ENCODE data around the gene FYCO1.

The FYCO1 gene

DNA sequence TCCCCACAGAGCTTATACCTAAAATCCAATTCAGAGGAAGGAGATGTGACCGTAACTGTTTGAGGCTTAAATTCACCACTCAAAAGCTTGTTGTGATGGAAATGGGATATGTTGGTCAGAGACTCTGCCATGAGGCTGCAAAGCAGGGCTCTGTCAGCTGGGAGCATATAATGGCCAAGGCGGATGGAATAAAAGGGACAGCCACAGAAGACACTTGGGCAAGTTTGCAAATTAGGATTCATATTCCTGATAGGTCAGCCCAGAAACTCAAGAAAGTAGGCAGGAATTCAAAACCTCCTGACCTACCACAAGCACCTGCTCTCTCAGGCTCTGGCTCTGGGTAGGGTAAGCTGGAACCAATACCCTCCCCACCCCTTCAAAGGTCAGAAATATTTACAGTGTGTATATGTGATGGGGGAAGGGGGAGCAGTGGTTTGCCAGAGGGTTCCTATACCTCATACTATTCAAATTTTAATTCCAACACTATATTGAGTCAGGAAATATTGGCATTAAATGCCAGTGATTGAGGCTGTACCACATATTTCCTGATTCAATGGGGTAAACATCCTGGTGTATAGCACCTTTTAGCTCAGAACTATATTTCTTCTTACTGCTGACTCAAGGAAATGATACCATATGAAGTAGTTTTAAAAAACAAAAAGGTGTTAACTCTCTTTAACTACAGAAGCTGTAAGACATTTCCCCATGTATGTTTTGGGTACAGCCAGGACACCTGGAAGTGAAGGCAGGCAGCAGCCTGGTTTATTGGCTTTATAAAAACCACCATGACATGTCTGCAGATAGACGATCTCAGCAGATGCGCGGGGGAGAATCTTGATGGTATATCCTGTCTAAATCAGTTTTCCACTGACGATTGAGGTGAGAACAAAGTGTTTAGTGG is 19.2 kb downstream of the FYCO1 start:
- Histone ChIP-seq H3K4me1 (ENCODE audit: control insufficient read depth in 5 of 5, insufficient read depth in 5 of 5, low read length in 5 of 5) (peaks cover 0 to 9% (median 5%) of the 10 kb centered on the region in 5 donors), H3K36me3 (ENCODE audit: control insufficient read depth in 5 of 5, insufficient read depth in 5 of 5, low read length in 5 of 5) (peaks cover 17 to 84% (median 65%) of the 10 kb centered on the region in 5 donors), H3K4me3 (ENCODE audit: low read depth in 1 of 5, low read length in 5 of 5) (no peak overlapping the region)

GRCh38 chr3:45975686-45976085 is 19.9 kb downstream of the FYCO1 start:
- Histone ChIP-seq H3K9ac (ENCODE audit: low read length in 5 of 5) (peak overlapping the region in 1 of 5 donors; percentile 11), H3K9me3 (ENCODE audit: control insufficient read depth in 5 of 5, low read length in 5 of 5) (no peaks in the 10 kb centered on the region), H3K27me3 (ENCODE audit: control insufficient read depth in 5 of 5, insufficient read depth in 4 of 5, low read length in 5 of 5) (no peaks in the 10 kb centered on the region), H3K4me3 (ENCODE audit: low read depth in 1 of 5, low read length in 5 of 5) (no peak overlapping the region), H3K4me1 (ENCODE audit: control insufficient read depth in 5 of 5, insufficient read depth in 5 of 5, low read length in 5 of 5) (peaks cover 0 to 9% (median 5%) of the 10 kb centered on the region in 5 donors), H3K27ac (ENCODE audit: low read depth, low read length) (no peak overlapping the region), H3K36me3 (ENCODE audit: control insufficient read depth in 5 of 5, insufficient read depth in 5 of 5, low read length in 5 of 5) (peaks cover 15 to 79% (median 58%) of the 10 kb centered on the region in 5 donors)

More for the DNA sequence above, 19.2 kb downstream of the FYCO1 start:
- no peaks in the 10 kb centered on the region for H3K27me3 ChIP-seq (ENCODE audit: control insufficient read depth in 5 of 5, insufficient read depth in 4 of 5, low read length in 5 of 5)
- H3K9ac ChIP-seq (ENCODE audit: low read length in 5 of 5): no peak overlapping the region
- H3K27ac ChIP-seq (ENCODE audit: low read depth, low read length): no peak overlapping the region
- no peaks in the 10 kb centered on the region for H3K9me3 ChIP-seq (ENCODE audit: control insufficient read depth in 5 of 5, low read length in 5 of 5)

DNA sequence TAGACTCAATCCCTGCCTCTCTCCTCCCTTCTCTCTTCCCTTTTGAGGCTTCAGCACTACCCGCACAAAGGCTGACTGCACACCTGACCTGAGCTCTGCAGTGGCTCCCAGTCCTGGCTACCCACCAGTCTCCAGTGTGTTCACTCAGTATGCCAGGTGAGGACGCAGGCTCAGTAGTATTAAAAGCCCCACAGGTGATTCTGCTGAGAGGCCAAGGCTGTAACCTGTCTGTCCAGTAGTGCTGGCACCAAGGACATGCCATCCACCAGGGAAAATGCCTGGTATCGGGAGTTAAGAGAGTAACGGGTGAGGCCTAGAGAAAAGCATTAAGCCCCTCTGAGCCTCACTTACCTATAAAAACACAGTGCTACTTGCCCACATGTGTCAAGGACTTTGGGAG is 20.9 kb downstream of the FYCO1 start:
- no peaks in the 10 kb centered on the region for H3K9me3 ChIP-seq (ENCODE audit: control insufficient read depth in 5 of 5, low read length in 5 of 5)
- H3K36me3 ChIP-seq (ENCODE audit: control insufficient read depth in 5 of 5, insufficient read depth in 5 of 5, low read length in 5 of 5): peaks cover 13 to 81% (median 64%) of the 10 kb centered on the region in 5 donors
- H3K9ac ChIP-seq (ENCODE audit: low read length in 5 of 5): no peak overlapping the region
- H3K27ac ChIP-seq (ENCODE audit: low read depth, low read length): no peak overlapping the region
- H3K4me3 ChIP-seq (ENCODE audit: low read depth in 1 of 5, low read length in 5 of 5): no peak overlapping the region
- H3K4me1 ChIP-seq (ENCODE audit: control insufficient read depth in 5 of 5, insufficient read depth in 5 of 5, low read length in 5 of 5): peaks cover 0 to 9% (median 5%) of the 10 kb centered on the region in 5 donors
- no peaks in the 10 kb centered on the region for H3K27me3 ChIP-seq (ENCODE audit: control insufficient read depth in 5 of 5, insufficient read depth in 4 of 5, low read length in 5 of 5)

DNA sequence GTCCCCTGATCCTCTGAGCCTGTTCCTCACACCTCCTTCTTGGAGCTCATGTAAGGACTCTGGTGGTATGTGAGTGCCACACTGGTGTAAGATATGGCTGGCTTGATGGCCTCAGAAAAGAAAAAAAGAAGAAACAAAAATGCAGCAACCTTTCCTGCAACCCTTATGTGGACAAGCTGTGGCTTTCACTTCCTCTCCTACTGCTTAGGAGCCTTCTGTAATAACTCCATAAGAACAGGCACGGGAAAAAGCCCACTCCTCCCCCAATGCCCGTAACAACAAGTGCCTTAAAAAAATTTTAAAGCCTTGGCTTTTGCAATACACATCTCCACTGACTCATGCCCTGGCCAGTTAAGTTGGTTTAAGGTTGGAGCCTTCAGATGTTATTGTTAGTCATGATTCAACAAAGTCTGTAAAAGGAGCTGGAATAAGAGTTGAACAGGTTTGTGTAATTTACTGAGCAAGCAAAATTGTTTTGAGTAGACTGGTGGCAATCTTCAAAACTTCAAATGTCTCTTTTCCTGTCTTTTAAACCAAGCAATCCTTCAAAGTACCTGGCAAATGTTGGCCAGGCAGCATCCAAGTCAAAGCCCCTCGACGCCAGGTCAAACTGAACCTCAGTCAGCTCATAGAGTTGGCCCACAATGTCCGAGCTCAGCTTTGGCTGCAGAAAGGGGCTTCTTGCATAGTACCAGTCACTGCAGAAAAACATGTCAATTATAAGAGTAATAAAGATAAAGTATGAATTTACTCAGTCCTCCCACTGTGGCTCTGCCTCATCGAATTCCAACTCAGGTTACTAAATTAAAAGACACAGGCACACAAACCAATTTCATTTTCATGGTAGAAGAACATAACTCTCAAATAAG is 22.9 kb downstream of the FYCO1 start:
- no peak overlapping the region for H3K4me3 ChIP-seq (ENCODE audit: low read depth in 1 of 5, low read length in 5 of 5)
- peaks cover 13 to 82% (median 69%) of the 10 kb centered on the region in 5 donors for H3K36me3 ChIP-seq (ENCODE audit: control insufficient read depth in 5 of 5, insufficient read depth in 5 of 5, low read length in 5 of 5)
- no peaks in the 10 kb centered on the region for H3K9me3 ChIP-seq (ENCODE audit: control insufficient read depth in 5 of 5, low read length in 5 of 5)
- no peak overlapping the region for H3K9ac ChIP-seq (ENCODE audit: low read length in 5 of 5)
- no peak overlapping the region for H3K27ac ChIP-seq (ENCODE audit: low read depth, low read length)
- no peaks in the 10 kb centered on the region for H3K27me3 ChIP-seq (ENCODE audit: control insufficient read depth in 5 of 5, insufficient read depth in 4 of 5, low read length in 5 of 5)
- H3K4me1 ChIP-seq (ENCODE audit: control insufficient read depth in 5 of 5, insufficient read depth in 5 of 5, low read length in 5 of 5): peaks cover 0 to 7% (median 3%) of the 10 kb centered on the region in 5 donors

DNA sequence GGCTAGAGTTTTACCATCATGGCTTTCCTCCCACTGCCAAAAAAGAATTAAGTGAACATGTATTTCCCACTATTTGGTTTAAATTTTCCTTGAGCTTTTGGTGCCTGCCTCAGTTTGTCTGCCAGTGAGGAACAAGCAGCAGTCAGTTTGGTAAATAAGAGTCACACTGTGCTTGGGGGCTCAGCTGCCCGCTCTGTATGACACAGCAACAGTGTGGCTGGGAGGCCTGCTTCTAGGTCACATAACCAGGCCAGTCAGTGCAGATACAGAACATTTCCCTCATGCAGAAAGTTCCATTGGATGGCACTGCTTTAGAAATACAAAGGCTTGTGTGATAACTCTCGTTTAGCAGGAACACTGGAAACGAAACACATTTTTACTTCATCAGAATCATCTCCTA is 25.7 kb downstream of the FYCO1 start:
- Histone ChIP-seq H3K9me3 (ENCODE audit: control insufficient read depth in 5 of 5, low read length in 5 of 5) (no peaks in the 10 kb centered on the region), H3K27me3 (ENCODE audit: control insufficient read depth in 5 of 5, insufficient read depth in 4 of 5, low read length in 5 of 5) (no peaks in the 10 kb centered on the region), H3K27ac (ENCODE audit: low read depth, low read length) (no peak overlapping the region), H3K4me1 (ENCODE audit: control insufficient read depth in 5 of 5, insufficient read depth in 5 of 5, low read length in 5 of 5) (peaks cover 0 to 20% (median 11%) of the 10 kb centered on the region in 5 donors), H3K36me3 (ENCODE audit: control insufficient read depth in 5 of 5, insufficient read depth in 5 of 5, low read length in 5 of 5) (peaks cover 7 to 84% (median 79%) of the 10 kb centered on the region in 5 donors), H3K9ac (ENCODE audit: low read length in 5 of 5) (no peak overlapping the region), H3K4me3 (ENCODE audit: low read depth in 1 of 5, low read length in 5 of 5) (no peak overlapping the region)

DNA sequence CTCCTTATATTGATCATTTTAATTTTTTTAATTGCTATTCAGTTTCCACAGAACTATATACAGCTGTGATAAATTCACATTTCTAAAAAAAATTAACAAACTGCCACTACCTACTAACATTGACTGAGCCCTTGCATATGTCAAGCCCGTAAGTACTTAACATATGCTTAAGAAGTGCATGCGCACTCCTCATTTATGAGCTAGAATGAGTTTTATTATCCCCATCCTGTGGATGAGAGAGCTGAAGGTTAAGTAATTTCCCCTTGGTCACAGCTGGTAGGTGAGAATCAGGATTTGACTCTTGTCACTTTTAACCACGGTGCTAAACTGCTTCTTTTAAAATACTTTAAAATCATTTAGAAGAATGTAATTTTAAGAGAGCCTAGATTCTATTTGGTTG is 26.5 kb downstream of the FYCO1 start:
- no peak overlapping the region for H3K4me3 ChIP-seq (ENCODE audit: low read depth in 1 of 5, low read length in 5 of 5)
- peaks cover 0 to 20% (median 11%) of the 10 kb centered on the region in 5 donors for H3K4me1 ChIP-seq (ENCODE audit: control insufficient read depth in 5 of 5, insufficient read depth in 5 of 5, low read length in 5 of 5)
- H3K9ac ChIP-seq (ENCODE audit: low read length in 5 of 5): no peak overlapping the region
- peaks cover 5 to 85% (median 79%) of the 10 kb centered on the region in 5 donors for H3K36me3 ChIP-seq (ENCODE audit: control insufficient read depth in 5 of 5, insufficient read depth in 5 of 5, low read length in 5 of 5)
- no peaks in the 10 kb centered on the region for H3K9me3 ChIP-seq (ENCODE audit: control insufficient read depth in 5 of 5, low read length in 5 of 5)
- H3K27me3 ChIP-seq (ENCODE audit: control insufficient read depth in 5 of 5, insufficient read depth in 4 of 5, low read length in 5 of 5): no peaks in the 10 kb centered on the region
- H3K27ac ChIP-seq (ENCODE audit: low read depth, low read length): no peak overlapping the region

- peaks cover 8 to 89% (median 82%) of the 10 kb centered on the region in 5 donors for H3K36me3 ChIP-seq (ENCODE audit: control insufficient read depth in 5 of 5, insufficient read depth in 5 of 5, low read length in 5 of 5)
Observed at GRCh38 chr3:45968706-45969105, 26.9 kb downstream of the FYCO1 start.

DNA sequence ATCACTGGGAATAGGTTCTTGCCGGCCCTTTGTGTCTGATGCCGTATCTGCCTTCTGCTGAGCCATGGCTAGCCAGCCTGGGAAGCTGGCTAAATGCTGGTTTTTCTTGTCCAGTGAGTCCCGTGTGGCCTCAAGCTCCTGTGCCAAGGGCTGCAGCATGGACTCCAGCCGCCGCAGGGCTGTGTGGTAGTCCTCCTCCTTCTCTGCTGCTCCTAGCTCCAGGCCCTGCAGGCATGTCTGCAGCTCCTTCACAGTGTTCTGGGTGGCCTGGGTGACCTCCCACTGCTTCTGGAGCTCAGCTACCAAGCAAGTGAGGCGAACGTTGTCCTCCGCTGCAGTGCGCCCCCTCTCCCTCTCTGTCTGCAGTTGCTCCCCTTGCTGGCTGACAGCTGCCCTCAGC is 27.5 kb downstream of the FYCO1 start:
- no peaks in the 10 kb centered on the region for H3K9me3 ChIP-seq (ENCODE audit: control insufficient read depth in 5 of 5, low read length in 5 of 5)
- no peak overlapping the region for H3K9ac ChIP-seq (ENCODE audit: low read length in 5 of 5)
- no peaks in the 10 kb centered on the region for H3K27me3 ChIP-seq (ENCODE audit: control insufficient read depth in 5 of 5, insufficient read depth in 4 of 5, low read length in 5 of 5)
- peaks cover 0 to 20% (median 11%) of the 10 kb centered on the region in 5 donors for H3K4me1 ChIP-seq (ENCODE audit: control insufficient read depth in 5 of 5, insufficient read depth in 5 of 5, low read length in 5 of 5)
- H3K36me3 ChIP-seq (ENCODE audit: control insufficient read depth in 5 of 5, insufficient read depth in 5 of 5, low read length in 5 of 5): peaks cover 9 to 91% (median 85%) of the 10 kb centered on the region in 5 donors
- H3K4me3 ChIP-seq (ENCODE audit: low read depth in 1 of 5, low read length in 5 of 5): no peak overlapping the region
- no peak overlapping the region for H3K27ac ChIP-seq (ENCODE audit: low read depth, low read length)

More at GRCh38 chr3:45968706-45969105, 26.9 kb downstream of the FYCO1 start:
- Histone ChIP-seq H3K9me3 (ENCODE audit: control insufficient read depth in 5 of 5, low read length in 5 of 5) (no peaks in the 10 kb centered on the region), H3K27ac (ENCODE audit: low read depth, low read length) (no peak overlapping the region), H3K9ac (ENCODE audit: low read length in 5 of 5) (no peak overlapping the region), H3K4me3 (ENCODE audit: low read depth in 1 of 5, low read length in 5 of 5) (no peak overlapping the region), H3K4me1 (ENCODE audit: control insufficient read depth in 5 of 5, insufficient read depth in 5 of 5, low read length in 5 of 5) (peaks cover 0 to 20% (median 11%) of the 10 kb centered on the region in 5 donors), H3K27me3 (ENCODE audit: control insufficient read depth in 5 of 5, insufficient read depth in 4 of 5, low read length in 5 of 5) (no peaks in the 10 kb centered on the region)

DNA sequence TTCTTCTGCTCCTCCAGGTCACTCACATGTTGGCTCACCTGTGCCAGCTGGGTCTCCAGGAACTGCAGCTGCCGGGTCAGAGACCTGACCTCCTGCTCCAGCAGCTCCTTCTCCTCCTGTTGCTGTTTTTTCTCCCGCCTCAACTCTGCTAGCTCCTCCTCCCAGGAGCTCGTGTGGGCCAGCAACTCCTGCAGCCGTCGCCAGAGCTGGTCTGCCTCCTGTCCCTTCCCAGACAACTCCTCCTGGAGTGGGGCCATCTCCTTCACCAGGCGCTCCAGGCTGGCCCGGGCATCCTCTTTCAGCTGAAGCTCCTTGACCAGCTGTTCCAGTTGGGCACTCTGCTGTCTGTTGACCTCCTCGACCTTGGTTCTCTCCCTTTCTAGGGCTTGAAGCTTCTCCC is 27.9 kb downstream of the FYCO1 start:
- H3K9me3 ChIP-seq (ENCODE audit: control insufficient read depth in 5 of 5, low read length in 5 of 5): no peaks in the 10 kb centered on the region
- no peaks in the 10 kb centered on the region for H3K27me3 ChIP-seq (ENCODE audit: control insufficient read depth in 5 of 5, insufficient read depth in 4 of 5, low read length in 5 of 5)
- H3K27ac ChIP-seq (ENCODE audit: low read depth, low read length): no peak overlapping the region
- H3K4me3 ChIP-seq (ENCODE audit: low read depth in 1 of 5, low read length in 5 of 5): no peak overlapping the region
- H3K36me3 ChIP-seq (ENCODE audit: control insufficient read depth in 5 of 5, insufficient read depth in 5 of 5, low read length in 5 of 5): peaks cover 9 to 90% (median 86%) of the 10 kb centered on the region in 5 donors
- H3K4me1 ChIP-seq (ENCODE audit: control insufficient read depth in 5 of 5, insufficient read depth in 5 of 5, low read length in 5 of 5): peaks cover 0 to 20% (median 11%) of the 10 kb centered on the region in 5 donors
- no peak overlapping the region for H3K9ac ChIP-seq (ENCODE audit: low read length in 5 of 5)
